H1 (cell line): ENCODE measurements around the gene VIT. TPM values are rescaled to one million over a fixed set of nuclear protein-coding genes. Genes with fewer than 3 reads are reported as not detected.

ENCODE experiments used
- EP300 ChIP-seq, 2 experiments: IDR thresholded peaks; 1 replicate in 1 of 2; 2 replicates in 1 of 2; pipeline ENCODE4 v1.6.1; 2011 to 2012; ENCODE audit warnings: low read depth in 2 of 2, low read length in 2 of 2, mild to moderate bottlenecking in 2 of 2, borderline replicate concordance in 1 of 2, inconsistent platforms in 1 of 2, moderate library complexity in 1 of 2
- JUN ChIP-seq: IDR thresholded peaks from 2 replicates; pipeline ENCODE4 v1.6.1; 2011; ENCODE audit warnings: low read depth, mild to moderate bottlenecking, improper control_type of control experiment, low read length
- SUZ12 ChIP-seq: fragments of 200-600 bp; sonication (generic); IDR thresholded peaks from 2 replicates; pipeline ENCODE4 v1.6.1; 2012; ENCODE audit warnings: mild to moderate bottlenecking, inconsistent platforms, low read length, moderate library complexity, mixed read lengths
- TBP ChIP-seq: IDR thresholded peaks from 2 replicates; pipeline ENCODE4 v1.6.1; 2011; ENCODE audit warnings: low read depth, low read length, improper control_type of control experiment
- polyA plus RNA-seq, 7 experiments: library from polyadenylated mRNA; depleted of rRNA in 3 of 7; stranded (reverse) in 5 of 7; unstranded in 2 of 7; fragments of >200 nt in 5 of 7; fragments of 200-250 nt in 2 of 7; gene quantifications; 1 replicate in 5 of 7; 2 replicates in 1 of 7; 4 replicates in 1 of 7; pipeline versions ENCODE4 v1.2.1 to v1.2.3, GENCODE V29; 2011 to 2013; ENCODE audit warnings: missing spikeins in 2 of 7, mixed read lengths in 2 of 7
- total RNA-seq: library from RNA; stranded (reverse); fragmentation: NEBNext Ultra II Directional; extraction: Animal tissue kit (Norgen Biotek cat#: 25700); gene quantifications from 2 replicates; pipeline ENCODE4 v1.2.1, GENCODE V29; 2021
- TF ChIP-seq, protein P1 (sequence below), 3 experiments: IDR thresholded peaks; 1 replicate in 2 of 3; 2 replicates in 1 of 3; pipeline versions ENCODE4 v1.5.1 to v1.6.1; 2011; ENCODE audit warnings: low read length in 3 of 3, mild to moderate bottlenecking in 3 of 3, inconsistent platforms in 2 of 3, low read depth in 1 of 3, moderate library complexity in 1 of 3; ENCODE audit not compliant: insufficient read depth in 1 of 3; ENCODE audit errors: control extremely low read depth in 1 of 3

The VIT gene
- total and polyA plus RNA-seq, 2 of the 8 experiments (the other 6 are each of a cell fraction or from before 2014, with no cell fraction given): 0.03 TPM; not detected in 1

DNA sequence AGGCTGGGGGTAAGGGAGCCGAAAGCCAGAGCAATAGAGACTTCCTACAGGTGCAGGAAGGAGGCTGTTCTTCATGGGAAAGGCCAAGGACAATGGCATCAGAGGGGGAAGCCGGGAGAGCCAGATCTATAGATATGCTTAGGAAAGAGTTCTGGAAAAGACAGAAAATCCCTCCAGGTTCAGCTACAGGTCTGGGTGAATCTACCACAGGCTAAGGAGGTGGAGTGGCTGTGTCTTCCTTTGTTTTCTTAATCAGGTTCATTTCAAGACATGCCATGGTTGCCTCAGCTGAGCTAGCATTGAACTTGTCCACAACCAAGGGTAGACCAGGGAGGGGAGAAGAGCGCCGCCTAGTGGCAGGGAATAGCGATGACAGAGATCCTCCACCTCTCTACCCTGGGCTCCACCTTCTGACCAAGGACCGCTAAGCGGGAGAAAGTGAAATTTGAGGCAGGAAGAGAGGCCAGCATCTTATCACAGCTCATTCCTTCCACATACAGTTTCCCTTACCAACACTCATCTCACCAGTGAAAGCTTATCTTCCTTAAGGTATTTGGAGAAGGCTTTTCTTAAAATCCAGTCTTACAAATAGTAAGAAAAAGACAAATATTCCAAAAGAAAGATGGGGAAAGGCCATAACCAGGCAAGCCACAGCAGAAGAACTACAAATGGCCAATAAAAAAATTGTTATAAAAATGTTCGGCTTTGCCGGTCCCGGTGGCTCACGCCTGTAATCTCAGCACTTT is 74.2 kb downstream of the VIT start (continued):
- TF ChIP-seq, protein P1, sequence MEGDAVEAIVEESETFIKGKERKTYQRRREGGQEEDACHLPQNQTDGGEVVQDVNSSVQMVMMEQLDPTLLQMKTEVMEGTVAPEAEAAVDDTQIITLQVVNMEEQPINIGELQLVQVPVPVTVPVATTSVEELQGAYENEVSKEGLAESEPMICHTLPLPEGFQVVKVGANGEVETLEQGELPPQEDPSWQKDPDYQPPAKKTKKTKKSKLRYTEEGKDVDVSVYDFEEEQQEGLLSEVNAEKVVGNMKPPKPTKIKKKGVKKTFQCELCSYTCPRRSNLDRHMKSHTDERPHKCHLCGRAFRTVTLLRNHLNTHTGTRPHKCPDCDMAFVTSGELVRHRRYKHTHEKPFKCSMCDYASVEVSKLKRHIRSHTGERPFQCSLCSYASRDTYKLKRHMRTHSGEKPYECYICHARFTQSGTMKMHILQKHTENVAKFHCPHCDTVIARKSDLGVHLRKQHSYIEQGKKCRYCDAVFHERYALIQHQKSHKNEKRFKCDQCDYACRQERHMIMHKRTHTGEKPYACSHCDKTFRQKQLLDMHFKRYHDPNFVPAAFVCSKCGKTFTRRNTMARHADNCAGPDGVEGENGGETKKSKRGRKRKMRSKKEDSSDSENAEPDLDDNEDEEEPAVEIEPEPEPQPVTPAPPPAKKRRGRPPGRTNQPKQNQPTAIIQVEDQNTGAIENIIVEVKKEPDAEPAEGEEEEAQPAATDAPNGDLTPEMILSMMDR (IDR thresholded peaks at IDR 0.05; ENCODE audit: control extremely low read depth in 1 of 3, insufficient read depth in 1 of 3, low read depth in 1 of 3, low read length in 3 of 3): peak; percentile 96 to 99 (median 98)
- TF ChIP-seq JUN (no peak), TBP (no peak), SUZ12 (no peak), EP300 (IDR thresholded peaks at IDR 0.05; ENCODE audit: borderline replicate concordance in 1 of 2, low read depth in 2 of 2, low read length in 2 of 2) (no peak)
